IMR-90 (cell line): ENCODE results near the gene SLC25A44. TPM values are rescaled to one million over a fixed set of nuclear protein-coding genes. Genes with fewer than 3 reads are reported as not detected.

Source experiments
- ATAC-seq: fragments of 200-7000 bp; cut with Tn5 transposase; 2 replicates; pipeline ENCODE4 v1.9.1; 2020; ENCODE audit warnings: low read depth, mild to moderate bottlenecking, moderate library complexity
- BruUV-seq: library from RNA; stranded (reverse); fragments of 400-500 nt; replicated peaks from 2 replicates; lab custom pipeline; 2021; lab: Mats Ljungman, UMichigan
- CTCF ChIA-PET: fragments of 300-600 bp; formaldehyde crosslinking; extraction: SDS; loops from one replicate; lab custom pipeline; 2021; ENCODE audit warnings: antibody characterized with exemption; lab: Yijun Ruan, JAX
- POLR2A ChIA-PET: fragments of 300-600 bp; sonication (Branson Sonifier 250); formaldehyde crosslinking; loops from one replicate; lab custom pipeline; 2022; ENCODE audit warnings: antibody characterized with exemption; ENCODE audit not compliant: unreplicated experiment; lab: Charles Lee
- DNase-seq: peaks from one replicate; pipeline ENCODE4 v3.0.0; 2013
- H2AFZ ChIP-seq: replicated peaks from 2 replicates; pipeline ENCODE3; 2013; ENCODE audit warnings: low read length, mild to moderate bottlenecking; ENCODE audit not compliant: poor library complexity
- H2AK5ac ChIP-seq: 2 replicates; pipeline ENCODE4 v1.6.1; 2013; ENCODE audit warnings: low read depth, low read length, inconsistent platforms
- H2AK9ac ChIP-seq: replicated peaks from 2 replicates; pipeline ENCODE3; 2013; ENCODE audit warnings: mild to moderate bottlenecking, low read depth, low read length, moderate library complexity; ENCODE audit not compliant: poor library complexity
- H2BK120ac ChIP-seq: 2 replicates; pipeline ENCODE4 v1.6.1; 2013; ENCODE audit warnings: low read depth, low read length, inconsistent platforms
- H2BK15ac ChIP-seq: 3 replicates; pipeline ENCODE4 v1.6.1; 2013; ENCODE audit warnings: low read depth, low read length, inconsistent platforms
- H2BK20ac ChIP-seq: 2 replicates; pipeline ENCODE4 v1.6.1; 2013; ENCODE audit warnings: low read depth, mild to moderate bottlenecking, inconsistent platforms, low read length, moderate library complexity
- H2BK5ac ChIP-seq: 2 replicates; pipeline ENCODE4 v1.6.1; 2013; ENCODE audit warnings: mild to moderate bottlenecking, low read depth, low read length, inconsistent platforms; ENCODE audit not compliant: poor library complexity, severe bottlenecking
- H3K14ac ChIP-seq: replicated peaks from 2 replicates; pipeline ENCODE4 v1.6.1; 2013; ENCODE audit warnings: low read depth, low read length, inconsistent platforms
- H3K18ac ChIP-seq: 2 replicates; pipeline ENCODE4 v1.6.1; 2013; ENCODE audit warnings: low read depth, low read length, control low read depth
- H3K23ac ChIP-seq: 2 replicates; pipeline ENCODE4 v1.6.1; 2013; ENCODE audit warnings: low read depth, low read length, inconsistent platforms
- H3K27ac ChIP-seq: 2 replicates; pipeline ENCODE4 v1.5.1; 2013; ENCODE audit warnings: mild to moderate bottlenecking, control low read depth, low read length; ENCODE audit not compliant: insufficient read depth
- H3K27me3 ChIP-seq: 2 replicates; pipeline ENCODE4 v1.6.1; 2013; ENCODE audit warnings: low read length; ENCODE audit not compliant: control insufficient read depth, insufficient read depth
- H3K36me3 ChIP-seq: 2 replicates; pipeline ENCODE4 v1.6.1; 2013; ENCODE audit warnings: low read length, mixed read lengths; ENCODE audit not compliant: control insufficient read depth, insufficient read depth
- H3K4ac ChIP-seq: 2 replicates; pipeline ENCODE4 v1.6.1; 2013; ENCODE audit warnings: low read depth, low read length, inconsistent platforms
- H3K4me1 ChIP-seq: 2 replicates; pipeline ENCODE4 v1.6.1; 2013; ENCODE audit warnings: low read length, mixed read lengths; ENCODE audit not compliant: control insufficient read depth, insufficient read depth
- H3K4me2 ChIP-seq: 2 replicates; pipeline ENCODE4 v1.6.1; 2013; ENCODE audit warnings: low read depth, mild to moderate bottlenecking, control low read depth, low read length, moderate library complexity
- H3K4me3 ChIP-seq: 2 replicates; pipeline ENCODE4 v1.5.1; 2013; ENCODE audit warnings: low read depth, mild to moderate bottlenecking, control low read depth, low read length, moderate library complexity; ENCODE audit not compliant: insufficient read depth
- H3K56ac ChIP-seq: 2 replicates; pipeline ENCODE4 v1.6.1; 2013; ENCODE audit warnings: low read length, inconsistent platforms; ENCODE audit not compliant: insufficient read depth; ENCODE audit errors: extremely low read depth
- H3K79me1 ChIP-seq, 2 experiments: 2 replicates each; pipeline ENCODE4 v1.6.1; 2013; ENCODE audit warnings: low read length in 2 of 2, inconsistent platforms in 1 of 2, low read depth in 1 of 2
- H3K9ac ChIP-seq: 2 replicates; pipeline ENCODE4 v1.6.1; 2013; ENCODE audit warnings: low read depth, low read length, control low read depth
- H3K9me1 ChIP-seq: 2 replicates; pipeline ENCODE4 v1.6.1; 2013; ENCODE audit warnings: low read length, inconsistent platforms; ENCODE audit not compliant: insufficient read depth
- H3K9me3 ChIP-seq: 2 replicates; pipeline ENCODE4 v1.6.1; 2013; ENCODE audit warnings: low read length; ENCODE audit not compliant: control insufficient read depth, insufficient read depth
- H4K20me1 ChIP-seq: 2 replicates; pipeline ENCODE4 v1.6.1; 2013; ENCODE audit warnings: low read length, inconsistent platforms; ENCODE audit not compliant: insufficient read depth
- H4K5ac ChIP-seq: 2 replicates; pipeline ENCODE4 v1.6.1; 2013; ENCODE audit warnings: mild to moderate bottlenecking, low read depth, low read length, control low read depth
- H4K8ac ChIP-seq, 2 experiments: 2 replicates each; pipeline ENCODE4 v1.6.1; 2013; ENCODE audit warnings: low read depth in 2 of 2, low read length in 2 of 2, control low read depth in 1 of 2, inconsistent platforms in 1 of 2
- H4K91ac ChIP-seq: 2 replicates; pipeline ENCODE4 v1.6.1; 2013; ENCODE audit warnings: low read depth, low read length, inconsistent platforms; ENCODE audit not compliant: insufficient read depth
- CEBPB ChIP-seq: IDR thresholded peaks from 2 replicates; pipeline ENCODE4 v1.6.1; 2012; ENCODE audit warnings: low read depth, low read length, improper control_type of control experiment
- CHD1 ChIP-seq: IDR thresholded peaks from 2 replicates; pipeline ENCODE4 v1.6.1; 2012; ENCODE audit warnings: low read depth, low read length, improper control_type of control experiment
- FOS ChIP-seq: fragments of 150-350 bp; IDR thresholded peaks from 2 replicates; pipeline ENCODE4 v1.6.1; 2016; ENCODE audit warnings: low read depth, low read length
- MAFK ChIP-seq: IDR thresholded peaks from 2 replicates; pipeline ENCODE4 v1.6.1; 2012; ENCODE audit warnings: low read depth, low read length, improper control_type of control experiment
- MXI1 ChIP-seq: IDR thresholded peaks from 2 replicates; pipeline ENCODE4 v1.6.1; 2012; ENCODE audit warnings: low read depth, mild to moderate bottlenecking, low read length, moderate library complexity, borderline replicate concordance
- NFE2L2 ChIP-seq: fragments of 150-350 bp; IDR thresholded peaks from 2 replicates; pipeline ENCODE4 v1.6.1; 2016; ENCODE audit warnings: low read depth, mild to moderate bottlenecking, low read length
- POLR2A ChIP-seq: IDR thresholded peaks from 2 replicates; pipeline ENCODE4 v1.6.1; 2012; ENCODE audit warnings: mild to moderate bottlenecking, low read depth, low read length
- RCOR1 ChIP-seq: IDR thresholded peaks from 2 replicates; pipeline ENCODE4 v1.6.1; 2012; ENCODE audit warnings: mild to moderate bottlenecking, low read length, improper control_type of control experiment; ENCODE audit not compliant: insufficient replicate concordance
- RFX5 ChIP-seq: IDR thresholded peaks from 2 replicates; pipeline ENCODE4 v1.8.0; 2012; ENCODE audit warnings: low read depth, mild to moderate bottlenecking, low read length, moderate library complexity
- SMC3 ChIP-seq: fragments of 150-350 bp; IDR thresholded peaks from 2 replicates; pipeline ENCODE4 v1.6.1; 2016; ENCODE audit warnings: low read depth, mild to moderate bottlenecking, antibody characterized with exemption, low read length, moderate library complexity
- USF2 ChIP-seq: fragments of 150-350 bp; IDR thresholded peaks from 2 replicates; pipeline ENCODE4 v1.6.1; 2017; ENCODE audit warnings: mild to moderate bottlenecking, antibody characterized with exemption, low read length, low read depth
- WGBS, 2 experiments: methylation state at CpG; one replicate each; pipeline versions ENCODE4 v1.1.5 to v1.1.7; 2013; ENCODE audit warnings: missing lambda C conversion rate in 2 of 2; ENCODE audit not compliant: insufficient read length in 1 of 2; ENCODE audit errors: extremely low coverage in 2 of 2; 5-methylcytosine and 5-hydroxymethylcytosine counted together
- dilution Hi-C: fragments of 300-500 bp; cut with HindIII; formaldehyde crosslinking; loops from one replicate; pipeline ENCODE4 v1.14.3; 2018; ENCODE audit warnings: low sequenced_read_pairs; ENCODE audit not compliant: unreplicated experiment
- in situ Hi-C: fragments of 300-500 bp; cut with MboI; formaldehyde crosslinking; loops from 3 replicates; pipeline ENCODE4 v1.14.3; 2019; ENCODE audit warnings: low sequenced_read_pairs, inconsistent platforms, mixed read lengths
- intact Hi-C: fragments of 100-400 bp; cut with micrococcal nuclease; formaldehyde crosslinking; loops from 2 replicates; pipeline ENCODE4 v1.10.0; 2022
- polyA plus RNA-seq, 3 experiments: library from polyadenylated mRNA; depleted of rRNA; stranded (reverse); fragments of >200 nt; gene quantifications; 2 replicates each; pipeline ENCODE4 v1.2.3, GENCODE V29; 2012; ENCODE audit warnings: low replicate concordance in 1 of 3
- total RNA-seq: library from RNA; depleted of rRNA; stranded (reverse); fragments of >200 nt; gene quantifications from 2 replicates; pipeline ENCODE4 v1.2.3, GENCODE V29; 2012

SLC25A44 gene
- total and polyA plus RNA-seq, 2 of the 4 experiments (the other 2 are of a cell fraction): 12.7 to 20.2 TPM

- Histone ChIP-seq H3K23ac (no peak overlapping the region), H2AK5ac (no peak overlapping the region), H3K4ac (no peak overlapping the region), H2BK120ac (no peak overlapping the region), H4K20me1 (peaks cover 21% of the 10 kb centered on the region), H3K27me3 (no peaks in the 10 kb centered on the region), H3K36me3 (peaks cover 67% of the 10 kb centered on the region), H3K9ac (no peak overlapping the region), H4K5ac (no peak overlapping the region), H3K4me2 (no peak overlapping the region), H3K9me3 (no peaks in the 10 kb centered on the region), H3K18ac (no peak overlapping the region), H2AK9ac (no peak overlapping the region), H2BK20ac (no peak overlapping the region), H2AFZ (no peak overlapping the region), H4K8ac (no peak overlapping the region), H2BK15ac (no peak overlapping the region), H3K79me1 (peaks cover 14 to 31% of the 10 kb centered on the region in 2 experiments), H3K4me3 (no peak overlapping the region), H4K91ac (no peak overlapping the region), H3K56ac (no peak overlapping the region), H3K14ac (no peak overlapping the region), H2BK5ac (no peak overlapping the region), H3K9me1 (peaks cover 9% of the 10 kb centered on the region; the same call in 1 of the 2 replicates), H3K4me1 (peaks cover 9% of the 10 kb centered on the region), H3K27ac (no peak overlapping the region)
- POLR2A ChIA-PET: no interaction called here
- dilution Hi-C loops: no loop called here
- WGBS, 2 experiments: 100% methylated on average over 2 of the region's 8 CpGs; no CpG with 5 or more reads in 1 of the 2 experiments
- intact Hi-C loops: no loop called here
- DNase-seq (no peak), ATAC-seq (no peak)
- no TSS peak for BruUV-seq
- CTCF ChIA-PET: no interaction called here
- in situ Hi-C loops: no loop called here
- TF ChIP-seq RCOR1 (no peak), RFX5 (no peak), NFE2L2 (no peak), USF2 (no peak), MXI1 (no peak), MAFK (no peak), FOS (no peak), CHD1 (no peak), POLR2A (no peak), CEBPB (no peak), SMC3 (no peak)
Measured at GRCh38 chr1:156258859-156259258, 65.0 kb downstream of the SLC25A44 start.
